Body of pancreas (tissue), 4 donors: ENCODE measurements around the gene PDF.

Experiments
- CTCF ChIP-seq, 7 experiments: fragments of 450-650 bp in 4 of 7; fragments of 200-600 bp in 3 of 7; sonication (generic) in 3 of 7; IDR thresholded peaks; one replicate each; pipeline ENCODE4 v1.5.1; 2016 to 2019; ENCODE audit warnings: antibody characterized with exemption in 7 of 7
- POLR2A ChIP-seq, 3 donors: fragments of 450-650 bp; IDR thresholded peaks; one replicate each; pipeline ENCODE4 v1.6.1; 2016; ENCODE audit warnings: antibody characterized with exemption in 3 of 3, mild to moderate bottlenecking in 2 of 3

- no peak for TF ChIP-seq POLR2A (IDR thresholded peaks at IDR 0.05)
- no peak for TF ChIP-seq CTCF (IDR thresholded peaks at IDR 0.05)
Observed at GRCh38 chr16:69323415-69323814, 7.0 kb downstream of the PDF start.
